Measurements from ENCODE around the gene VAV3. TPM values are rescaled to one million over a fixed set of nuclear protein-coding genes. Genes with fewer than 3 reads are reported as not detected.

Gene VAV3
- total and polyA plus RNA-seq, 2 of the 8 experiments (the other 6 are each of a cell fraction or from before 2014, with no cell fraction given), result 2.9 to 7.9 TPM

GRCh38 chr1:107894605-107895004 lies 70.4 kb downstream of the VAV3 start:
- no peak overlapping the region for H3K4ac ChIP-seq (replicated peaks; ENCODE audit: insufficient read length, low read depth, low read length)
- H2BK20ac ChIP-seq (ENCODE audit: low read length), result no peak overlapping the region
- H3K4me1 ChIP-seq (replicated peaks in 1 of 4; ENCODE audit: control insufficient read depth in 3 of 4, insufficient read depth in 4 of 4, low read length in 3 of 4), result peaks cover 0 to 2% (median 1%) of the 10 kb centered on the region in 4 experiments; a peak in 3 of 7 replicates
- H2BK15ac ChIP-seq (ENCODE audit: low read length), result no peak overlapping the region
- peaks cover 0 to 8% of the 10 kb centered on the region in 2 experiments; a peak in 2 of 4 replicates for H3K9me3 ChIP-seq (ENCODE audit: insufficient read depth in 2 of 2, low read depth in 1 of 2, low read length in 1 of 2)
- CTCF ChIA-PET (ENCODE audit: partially characterized antibody), result interaction anchor here (1.3 kb wide), 1 partner anchor 12 kb away, joined by 3 read pairs; no protein-coding TSS in a partner anchor
- no peak overlapping the region for H2BK5ac ChIP-seq (ENCODE audit: low read depth, low read length)
- no peaks in the 10 kb centered on the region for H3K79me1 ChIP-seq (ENCODE audit: low read depth, low read length)
- no peaks in the 10 kb centered on the region for H4K20me1 ChIP-seq (replicated peaks in 1 of 2; ENCODE audit: control insufficient read depth in 1 of 2, insufficient read depth in 2 of 2, low read length in 2 of 2)
- no peak overlapping the region for H3K18ac ChIP-seq (ENCODE audit: extremely low read depth, low read length)
- no peak overlapping the region for H3K9ac ChIP-seq (replicated peaks in 1 of 4; ENCODE audit: extremely low read depth in 1 of 4, low read depth in 3 of 4, low read length in 3 of 4)
- H3K4me2 ChIP-seq (ENCODE audit: insufficient read depth in 1 of 2, low read depth in 2 of 2, low read length in 2 of 2), result no peak overlapping the region
- H4K91ac ChIP-seq (replicated peaks; ENCODE audit: insufficient read length, low read length), result no peak overlapping the region
- H2AK5ac ChIP-seq (ENCODE audit: low read depth, low read length), result no peak overlapping the region
- no peak overlapping the region for H2BK12ac ChIP-seq (ENCODE audit: low read depth, low read length)
- no peaks in the 10 kb centered on the region for H3K36me3 ChIP-seq (ENCODE audit: control insufficient read depth in 2 of 4, insufficient read depth in 4 of 4, low read length in 3 of 4)
- no peak overlapping the region for H2BK120ac ChIP-seq (replicated peaks; ENCODE audit: low read depth, low read length)
- H3K4me3 ChIP-seq (ENCODE audit: extremely low read depth in 1 of 4, insufficient read depth in 2 of 4, low read depth in 3 of 4, low read length in 4 of 4), result no peak overlapping the region
- no peak overlapping the region for H2AFZ ChIP-seq (ENCODE audit: low read length)
- H3K27ac ChIP-seq (ENCODE audit: low read depth, low read length), result no peak overlapping the region
- 92% methylated on average over 1 of the region's 1 CpG; no CpG with 5 or more reads in 1 of the 2 experiments for WGBS, 2 experiments (ENCODE audit: extremely low coverage in 1 of 2, insufficient coverage in 1 of 2, insufficient read length in 1 of 2, insufficient replicate concordance in 2 of 2, low coverage in 1 of 2, low lambda C conversion rate in 2 of 2, missing lambda C conversion rate in 1 of 2)
- H3K23me2 ChIP-seq (ENCODE audit: low read depth, low read length), result no peaks in the 10 kb centered on the region
- POLR2A ChIA-PET (ENCODE audit: partially characterized antibody), result no interaction called here
- no peak for DNase-seq (ENCODE audit: low read depth in 1 of 2, low spot score in 2 of 2)
- no peak overlapping the region for H4K8ac ChIP-seq (ENCODE audit: extremely low read depth, insufficient read depth, low read length)
- no peak overlapping the region for H4K5ac ChIP-seq (ENCODE audit: insufficient read length, low read depth, low read length)
- H3K79me2 ChIP-seq (ENCODE audit: control insufficient read depth in 1 of 2, insufficient read depth in 2 of 2, low read length in 2 of 2), result no peaks in the 10 kb centered on the region
- H3K23ac ChIP-seq (ENCODE audit: insufficient read length), result no peak overlapping the region
- no peak overlapping the region for H3K14ac ChIP-seq (ENCODE audit: insufficient read length)
- H3K56ac ChIP-seq (replicated peaks; ENCODE audit: insufficient read length, low read depth, low read length), result no peak overlapping the region
- no peak for TF ChIP-seq TAF1 (IDR thresholded peaks at IDR 0.05; ENCODE audit: low read depth, low read length)
- TF ChIP-seq E2F6 (IDR thresholded peaks at IDR 0.05), result no peak
- TF ChIP-seq SIX5 (IDR thresholded peaks at IDR 0.05; ENCODE audit: low read depth, low read length), result no peak
- TF ChIP-seq RAD21 (IDR thresholded peaks at IDR 0.05 in 1 of 2, conservative IDR thresholded peaks at IDR 0.05 in 1 of 2; ENCODE audit: low read depth in 2 of 2, low read length in 2 of 2), result no peak
- no peak for TF ChIP-seq CHD1 (IDR thresholded peaks at IDR 0.05; ENCODE audit: low read depth, low read length)
- TF ChIP-seq, protein P1, sequence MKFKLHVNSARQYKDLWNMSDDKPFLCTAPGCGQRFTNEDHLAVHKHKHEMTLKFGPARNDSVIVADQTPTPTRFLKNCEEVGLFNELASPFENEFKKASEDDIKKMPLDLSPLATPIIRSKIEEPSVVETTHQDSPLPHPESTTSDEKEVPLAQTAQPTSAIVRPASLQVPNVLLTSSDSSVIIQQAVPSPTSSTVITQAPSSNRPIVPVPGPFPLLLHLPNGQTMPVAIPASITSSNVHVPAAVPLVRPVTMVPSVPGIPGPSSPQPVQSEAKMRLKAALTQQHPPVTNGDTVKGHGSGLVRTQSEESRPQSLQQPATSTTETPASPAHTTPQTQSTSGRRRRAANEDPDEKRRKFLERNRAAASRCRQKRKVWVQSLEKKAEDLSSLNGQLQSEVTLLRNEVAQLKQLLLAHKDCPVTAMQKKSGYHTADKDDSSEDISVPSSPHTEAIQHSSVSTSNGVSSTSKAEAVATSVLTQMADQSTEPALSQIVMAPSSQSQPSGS (IDR thresholded peaks at IDR 0.05; ENCODE audit: low read length), result no peak
- no peak for TF ChIP-seq ZNF274 (IDR thresholded peaks at IDR 0.05; ENCODE audit: borderline replicate concordance, extremely low read depth, low read length)
- FAIRE-seq, result no peak
- no peaks in the 10 kb centered on the region for H3K27me3 ChIP-seq (replicated peaks in 1 of 4; ENCODE audit: control insufficient read depth in 3 of 4, extremely low read depth in 1 of 4, insufficient read depth in 3 of 4, low read length in 3 of 4)
